Activated CD4-positive, alpha-beta T cell treated with anti-CD3 and anti-CD28 coated beads, Interleukin-2, amount 50 U/mL, for 16 hours (primary cell): ENCODE data around the gene CHMP3.
"Not testable (repeated sequence)": the region's sequence is repeated elsewhere in the genome, so short reads cannot be mapped to it uniquely, and the experiment has no call there.

Experiments
- DNase-seq: peaks from one replicate; pipeline ENCODE4 v3.0.0-alpha.2; 2020

The CHMP3 gene

DNA sequence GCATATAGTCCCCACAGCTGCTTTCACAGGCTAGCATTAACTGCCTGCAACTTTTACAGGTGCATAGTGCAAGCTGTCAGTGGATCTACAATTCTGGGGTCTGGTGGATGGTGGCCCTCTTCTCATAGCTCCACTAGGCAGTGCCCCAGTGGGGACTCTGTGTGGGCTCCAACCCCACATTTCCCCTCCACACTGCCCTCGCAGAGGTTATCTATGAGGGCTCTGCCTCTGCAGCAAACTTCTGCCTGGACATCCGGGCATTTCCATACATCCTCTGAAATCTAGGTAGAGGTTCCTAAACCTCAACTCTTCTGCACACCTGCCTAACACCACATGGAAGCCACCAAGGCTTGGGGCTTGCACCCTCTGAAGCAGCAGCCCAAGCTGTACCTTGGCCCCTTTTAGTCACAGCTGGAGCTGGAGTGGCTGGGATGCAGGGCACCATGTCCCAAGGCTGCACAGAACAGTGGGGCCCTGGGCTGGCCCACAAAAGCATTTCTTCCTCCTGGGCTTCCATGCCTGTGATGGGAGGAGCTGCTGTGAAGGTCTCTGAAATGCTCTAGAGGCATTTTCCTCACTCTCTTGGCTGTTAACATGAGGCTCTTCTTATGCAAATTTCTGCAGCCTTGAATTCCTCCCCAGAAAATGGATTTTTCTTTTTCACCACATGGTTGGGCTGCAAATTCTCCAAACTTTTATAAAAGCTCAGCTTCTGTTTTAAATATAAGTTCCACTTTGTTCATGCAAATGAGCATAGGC, 62.7 kb downstream of the CHMP3 start:
- DNase-seq = no peak

DNA sequence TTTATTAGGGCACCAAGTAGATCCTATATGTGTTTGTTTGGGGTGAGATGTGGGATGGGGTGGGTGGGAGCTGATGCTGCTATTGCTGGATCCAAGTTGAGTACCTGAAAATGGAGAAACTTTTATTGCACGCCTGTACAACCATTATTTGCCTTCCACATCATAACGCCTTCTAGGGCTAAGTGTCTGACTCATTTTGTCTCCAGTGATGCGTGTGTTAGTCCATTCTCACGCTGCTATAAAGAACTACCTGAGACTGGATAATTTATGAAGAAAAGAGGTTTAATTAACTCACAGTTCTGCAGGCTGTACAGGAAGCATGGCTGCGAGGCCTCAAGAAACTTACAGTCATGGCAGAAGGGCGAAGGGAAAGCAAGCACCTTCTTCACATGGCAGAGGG, 63.9 kb downstream of the CHMP3 start:
- DNase-seq = no peak

DNA sequence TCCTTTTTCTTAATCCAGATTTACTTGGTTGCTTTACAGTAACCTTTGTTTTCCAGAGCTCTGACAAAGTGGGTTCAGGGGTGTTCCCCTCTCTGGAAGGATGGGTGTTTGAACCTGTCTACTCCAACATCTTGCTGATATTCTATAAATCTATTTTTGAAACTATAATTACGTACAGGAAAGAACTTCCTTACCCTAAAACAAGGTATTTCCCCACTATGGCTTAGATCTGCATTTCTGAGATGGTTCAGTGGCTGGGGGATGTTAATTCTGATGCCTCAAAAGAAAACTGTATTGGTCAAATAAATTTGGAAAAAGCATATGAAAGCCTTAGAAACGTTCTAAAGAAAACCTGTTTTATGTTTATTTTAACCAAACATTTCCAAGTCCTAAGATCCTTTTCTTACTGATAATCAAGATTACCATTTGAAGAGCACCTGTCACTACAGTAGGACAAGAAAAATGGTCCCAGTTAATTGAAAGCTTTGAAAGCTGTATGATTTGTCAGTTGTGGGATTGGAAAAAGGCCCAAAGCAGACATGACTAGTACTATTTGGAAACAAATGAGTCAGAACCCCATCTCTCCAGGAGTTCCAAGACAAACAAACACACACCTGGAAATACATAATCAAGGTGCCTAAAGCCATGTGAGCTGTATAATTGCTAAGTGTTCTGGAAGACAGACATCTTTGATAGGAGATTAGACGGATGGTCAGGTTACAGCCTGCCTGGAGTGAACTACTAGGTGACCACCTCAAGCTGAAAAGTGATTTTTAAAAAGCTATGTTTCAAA, 64.6 kb downstream of the CHMP3 start:
- DNase-seq = no peak

DNA sequence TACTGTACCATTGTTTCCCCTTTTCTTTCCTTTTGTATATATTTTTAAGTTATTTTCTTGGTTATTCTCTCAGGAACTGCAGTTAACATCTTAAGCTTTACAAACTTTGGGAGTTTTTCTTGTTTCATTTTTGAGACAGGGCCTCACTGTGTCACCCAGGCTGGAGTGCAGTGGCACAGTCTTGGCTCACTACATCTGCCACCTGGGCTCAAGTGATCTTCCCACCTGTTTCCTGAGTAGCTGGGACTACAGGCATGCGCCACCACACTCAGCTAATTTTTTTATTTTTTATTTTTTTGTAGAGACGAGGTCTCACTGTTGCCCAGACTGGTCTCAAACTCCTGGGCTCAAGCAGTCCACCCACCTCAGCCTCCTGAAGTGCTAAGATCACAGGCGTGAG, 66.9 kb downstream of the CHMP3 start:
- DNase-seq = not testable (repeated sequence)

DNA sequence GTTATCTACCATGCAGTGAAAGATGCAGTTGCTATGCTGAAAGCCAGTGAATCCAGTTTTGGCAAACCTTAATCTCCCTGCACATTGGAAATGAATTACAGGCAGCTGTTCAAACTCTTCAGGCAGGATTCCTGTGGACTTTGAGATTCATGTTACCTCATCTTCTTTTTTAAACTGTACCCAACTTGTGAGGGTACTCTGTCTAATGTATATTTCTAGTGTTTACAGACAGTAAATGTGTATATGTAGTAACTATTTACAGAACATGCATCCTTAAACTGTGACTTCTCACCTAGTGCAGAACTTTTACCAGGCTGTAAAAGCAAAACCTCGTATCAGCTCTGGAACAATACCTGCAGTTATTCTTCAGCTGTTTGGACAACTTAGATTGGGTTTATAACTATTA, 71.2 kb downstream of the CHMP3 start:
- DNase-seq = no peak

DNA sequence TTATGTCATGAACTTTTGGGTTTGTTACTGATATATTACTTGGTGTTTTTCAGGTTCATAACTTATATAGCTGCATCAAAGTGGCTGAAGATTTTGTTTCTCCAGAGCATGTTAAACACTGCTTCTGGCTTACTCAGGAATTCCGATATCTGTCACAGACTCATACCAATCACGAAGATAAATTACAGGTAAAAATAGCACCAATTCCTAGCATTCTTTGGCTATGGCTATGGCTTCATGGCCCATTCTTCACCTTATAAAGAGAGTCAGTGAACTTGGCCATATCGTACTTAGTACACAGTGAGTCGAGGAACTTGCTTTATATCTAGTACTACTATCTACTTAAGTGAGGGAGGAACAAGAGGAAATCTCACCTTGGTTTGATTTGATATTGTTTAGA, 72.2 kb downstream of the CHMP3 start:
- DNase-seq = no peak

DNA sequence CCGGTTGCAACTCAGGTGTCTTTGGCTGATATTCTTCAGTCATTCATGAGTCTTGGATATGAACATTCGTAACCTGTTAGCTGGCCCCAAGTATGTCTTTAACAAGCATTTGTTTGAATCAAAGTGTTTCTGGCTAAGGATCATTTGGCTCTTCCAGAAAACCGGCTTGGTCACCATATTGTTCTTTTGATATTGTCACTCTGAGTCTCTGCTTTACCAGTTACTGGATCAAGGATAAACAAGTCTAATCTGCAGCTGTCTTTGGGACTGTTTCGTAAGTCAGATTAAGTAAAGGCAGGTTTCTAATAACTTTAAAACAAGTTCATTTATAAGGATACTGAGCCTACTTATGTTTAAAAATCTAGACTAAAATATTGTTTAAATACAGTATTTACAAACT, 73.0 kb downstream of the CHMP3 start:
- no peak for DNase-seq

DNA sequence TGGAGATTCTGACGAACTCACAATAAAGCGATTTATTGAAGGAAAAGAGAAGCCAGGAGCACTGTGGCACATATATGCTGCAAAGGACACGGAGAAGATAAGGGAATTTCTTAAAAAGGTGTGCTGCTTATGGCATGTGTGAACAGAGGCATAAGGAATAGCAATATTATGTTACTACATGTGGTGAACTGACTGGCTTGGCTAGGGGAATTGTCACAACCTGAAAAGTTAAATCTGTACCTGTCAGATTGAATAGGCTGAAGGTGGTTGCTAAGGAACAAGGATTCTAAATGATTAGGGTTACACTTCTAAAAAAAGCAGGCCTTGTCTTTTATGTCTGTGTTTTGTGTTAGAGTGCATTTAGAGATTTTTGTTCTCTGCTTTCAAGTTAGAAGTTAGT, 73.7 kb downstream of the CHMP3 start:
- no peak for DNase-seq

DNA sequence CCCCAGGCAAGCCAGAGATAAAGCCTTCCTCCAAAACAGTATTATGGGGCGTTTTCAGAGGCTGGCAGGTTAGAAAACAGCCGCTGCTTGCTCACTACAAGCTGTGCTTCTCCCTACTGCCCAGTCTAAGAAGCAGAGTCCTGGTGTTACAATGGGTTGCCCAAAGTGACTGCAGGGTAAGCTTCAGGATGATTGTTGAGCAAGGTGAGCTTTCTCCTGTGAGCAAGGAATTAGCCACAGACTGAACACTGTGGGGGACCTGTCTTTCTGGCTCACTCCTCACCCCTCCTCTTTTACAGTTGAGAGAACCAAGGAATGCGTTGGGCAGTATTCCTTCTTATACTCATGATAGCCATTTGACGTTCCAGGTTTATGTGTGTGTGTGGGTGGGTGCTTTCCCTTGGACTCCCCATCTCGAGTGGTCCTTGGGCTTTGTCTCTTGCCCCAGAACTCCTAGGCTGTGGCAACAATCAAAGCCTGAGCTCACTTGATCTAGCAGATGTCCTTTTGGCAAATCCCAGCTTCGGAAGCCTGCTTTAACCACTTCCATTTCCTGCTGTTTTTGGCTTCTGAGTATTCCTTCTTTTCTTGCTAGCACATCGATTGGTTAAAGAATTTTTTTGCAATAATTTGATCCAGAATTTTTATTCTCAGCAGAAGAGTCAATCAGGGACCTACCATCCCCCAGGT, 74.5 kb downstream of the CHMP3 start:
- DNase-seq = no peak

DNA sequence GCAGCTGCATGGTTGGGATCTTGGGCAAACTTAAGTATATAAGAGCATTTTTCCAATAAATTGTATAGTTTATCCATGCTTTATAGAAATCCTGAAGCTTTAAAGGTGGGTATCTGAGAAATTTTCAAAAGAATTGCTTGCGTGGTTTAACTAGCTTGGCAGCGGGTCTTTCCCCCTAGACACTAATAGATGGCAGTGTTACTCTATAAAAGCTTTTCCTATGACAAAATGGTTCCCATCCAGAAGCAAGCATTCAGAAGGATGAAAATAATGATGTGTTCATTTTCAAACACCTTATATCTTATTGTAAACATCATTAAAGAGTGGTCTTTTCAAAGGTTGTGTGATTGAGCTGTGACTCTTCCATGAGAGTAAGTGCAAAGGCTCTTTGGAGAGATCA, 76.2 kb downstream of the CHMP3 start:
- no peak for DNase-seq

DNA sequence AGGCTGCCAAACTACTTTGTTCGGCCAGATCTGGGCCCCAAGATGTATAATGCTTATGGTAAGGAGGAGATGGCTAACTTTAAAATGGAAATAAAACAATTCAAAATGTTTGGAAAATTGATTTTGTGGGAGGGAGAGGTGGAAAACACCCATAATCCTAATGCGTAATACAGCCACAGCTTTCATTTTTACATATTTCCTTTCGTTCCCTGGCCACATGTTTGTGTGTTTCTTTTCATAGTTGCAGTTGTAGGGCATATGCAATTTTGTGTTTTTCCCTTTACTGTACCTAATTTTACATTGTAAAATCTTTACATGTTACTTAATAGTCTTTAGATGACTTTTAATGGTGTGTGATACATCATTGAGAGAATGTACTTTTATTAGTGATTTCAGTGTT, 77.4 kb downstream of the CHMP3 start:
- no peak for DNase-seq

DNA sequence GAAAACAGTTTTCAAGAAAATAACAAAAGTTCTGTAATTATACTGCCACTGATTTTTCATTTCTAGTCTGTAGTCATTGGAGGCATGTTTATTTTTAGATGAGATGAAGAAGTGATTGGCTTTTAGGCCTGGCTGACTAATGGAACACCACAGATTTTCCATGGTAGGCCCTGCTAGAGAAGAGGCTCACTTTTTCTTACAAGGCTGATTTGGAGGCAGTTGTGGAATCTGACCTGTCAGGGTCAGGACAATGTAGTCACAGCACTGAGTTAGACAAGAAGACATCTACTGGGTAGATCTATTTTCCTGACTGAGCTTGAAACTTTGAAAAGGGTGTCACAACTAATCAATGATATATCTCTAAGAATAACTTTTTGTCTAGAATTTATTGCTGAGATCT, 78.1 kb downstream of the CHMP3 start:
- DNase-seq = no peak

DNA sequence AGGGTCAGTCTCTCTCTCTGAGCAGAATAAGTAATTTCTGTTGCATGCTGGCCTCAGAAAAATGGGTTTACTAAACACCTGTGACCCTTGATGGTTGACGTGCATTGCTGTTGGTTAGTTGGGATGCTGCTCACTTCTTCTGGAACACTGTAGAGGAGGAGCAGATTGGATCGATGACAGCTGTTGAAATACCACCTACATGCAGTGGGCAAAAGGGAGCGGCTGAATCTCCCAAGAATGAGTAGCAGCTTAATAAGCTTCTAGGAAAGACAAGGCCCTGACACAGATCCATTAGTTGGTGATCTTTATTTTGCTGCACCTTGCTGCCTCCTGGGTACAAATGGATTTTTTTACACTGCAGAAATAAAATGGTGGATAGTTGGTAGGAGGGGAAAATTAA, 78.9 kb downstream of the CHMP3 start:
- DNase-seq = no peak

DNA sequence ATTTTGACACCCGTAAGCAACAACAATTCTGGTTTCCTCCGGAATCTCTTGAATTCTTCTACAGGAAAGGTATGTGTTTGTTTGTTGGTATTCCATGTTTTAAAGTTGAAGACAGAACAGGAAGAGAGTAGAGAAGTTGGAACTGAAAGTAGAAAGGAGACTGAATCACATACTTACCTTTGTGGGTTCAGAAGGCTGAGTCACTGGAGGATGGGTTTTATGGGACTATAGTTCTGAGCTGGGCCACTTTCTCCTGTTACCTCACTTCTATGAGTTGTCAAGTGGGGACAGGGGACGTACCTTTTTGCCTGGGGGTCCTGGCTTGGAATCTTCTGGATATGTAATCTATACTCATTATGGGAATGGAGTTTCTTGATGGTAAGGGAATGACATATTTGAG, 81.2 kb downstream of the CHMP3 start:
- peak; percentile 21 for DNase-seq

DNA sequence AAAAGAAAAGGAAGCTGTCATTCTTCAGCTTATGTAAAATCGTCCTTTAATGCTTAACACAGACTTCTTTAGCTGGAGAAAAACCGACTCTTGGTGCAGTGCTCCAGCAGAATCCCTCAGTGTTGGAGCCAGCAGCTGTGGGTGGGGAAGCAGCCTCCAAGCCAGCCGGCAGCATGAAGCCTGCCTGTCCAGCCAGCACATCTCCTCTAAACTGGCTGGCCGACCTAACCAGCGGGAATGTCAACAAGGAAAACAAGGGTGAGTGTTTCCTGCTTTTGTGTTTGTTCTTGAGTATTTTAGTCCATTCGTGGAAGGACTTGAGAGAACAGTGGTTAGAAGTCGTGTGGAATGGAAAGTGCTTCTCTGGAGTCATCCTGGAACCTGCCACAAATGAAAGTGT, 83.1 kb downstream of the CHMP3 start:
- no peak for DNase-seq

DNA sequence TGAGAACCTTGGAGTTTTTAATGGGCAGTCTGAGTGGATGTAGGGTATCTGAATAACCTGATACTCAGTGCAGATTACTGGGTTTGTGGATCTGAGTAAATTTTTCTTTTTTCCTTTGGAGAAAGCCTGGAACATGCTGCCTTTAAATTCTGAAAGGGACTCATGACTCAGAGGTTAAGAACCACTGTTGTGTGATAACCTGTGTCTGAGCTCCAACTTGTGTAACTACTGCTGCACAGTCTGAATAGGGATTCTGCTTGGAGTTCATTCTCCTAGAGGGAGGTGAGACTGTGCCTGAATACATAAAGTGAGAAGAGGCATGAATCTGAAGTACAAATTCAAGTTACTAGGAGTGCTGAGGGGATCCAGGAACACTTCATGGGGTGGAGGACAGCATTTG, 85.9 kb downstream of the CHMP3 start:
- no peak for DNase-seq

DNA sequence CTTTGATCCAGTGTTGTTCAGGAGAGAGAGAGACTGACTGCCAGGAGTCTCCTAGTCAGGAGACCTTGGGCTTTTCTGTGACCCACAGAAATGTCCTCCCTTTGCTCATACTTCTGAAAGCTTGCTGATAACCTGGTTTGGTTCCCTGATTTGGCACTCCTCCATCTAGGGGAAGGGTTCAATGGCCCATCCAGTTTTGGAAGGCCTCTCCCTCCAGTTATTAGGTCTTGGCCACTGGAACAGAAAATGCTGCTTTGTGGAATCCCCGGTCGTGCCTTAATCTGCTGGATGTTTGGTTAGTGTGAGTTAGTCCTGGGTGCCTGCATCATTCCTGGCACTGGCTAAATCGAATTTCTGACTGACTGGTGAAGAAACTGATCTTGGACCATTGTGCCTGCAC, 86.3 kb downstream of the CHMP3 start:
- no peak for DNase-seq

DNA sequence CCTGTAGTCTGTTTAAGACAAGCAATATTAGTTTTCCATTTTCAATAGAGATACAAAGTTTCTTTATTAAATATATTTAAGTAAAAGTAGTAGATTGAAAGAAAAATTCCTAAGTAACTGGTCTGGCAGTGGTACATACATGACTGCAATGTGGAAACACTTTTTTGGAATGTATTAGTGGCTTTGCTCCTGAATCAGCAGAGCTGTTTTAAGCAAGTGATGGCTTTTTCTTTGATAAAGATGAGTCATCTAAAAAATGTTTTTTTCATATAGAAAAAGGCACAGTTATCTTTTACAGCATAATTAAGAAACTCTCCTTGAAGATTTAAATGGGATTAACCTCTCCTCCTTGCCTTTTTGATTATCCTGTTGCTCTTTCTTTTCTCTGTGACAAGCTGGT, 87.2 kb downstream of the CHMP3 start:
- no peak for DNase-seq

DNA sequence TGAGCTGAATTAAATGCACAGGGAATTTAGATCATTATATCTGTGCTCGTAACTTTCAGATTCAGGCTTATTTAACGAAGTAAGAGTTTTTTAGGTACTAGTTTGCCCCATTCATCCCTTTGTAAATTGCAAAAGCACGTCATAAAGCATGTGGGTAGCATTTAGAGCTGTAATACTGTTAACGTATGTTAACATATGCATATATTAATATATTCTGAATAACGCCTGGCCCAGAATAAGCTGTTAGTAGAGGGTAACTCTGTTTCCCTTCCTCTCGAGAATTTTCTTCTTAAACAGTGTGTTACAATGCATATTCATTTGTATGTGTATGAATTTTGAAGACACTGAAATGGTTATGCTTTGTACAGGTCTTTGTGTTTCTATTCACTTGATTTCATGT, 91.6 kb downstream of the CHMP3 start:
- no peak for DNase-seq

DNA sequence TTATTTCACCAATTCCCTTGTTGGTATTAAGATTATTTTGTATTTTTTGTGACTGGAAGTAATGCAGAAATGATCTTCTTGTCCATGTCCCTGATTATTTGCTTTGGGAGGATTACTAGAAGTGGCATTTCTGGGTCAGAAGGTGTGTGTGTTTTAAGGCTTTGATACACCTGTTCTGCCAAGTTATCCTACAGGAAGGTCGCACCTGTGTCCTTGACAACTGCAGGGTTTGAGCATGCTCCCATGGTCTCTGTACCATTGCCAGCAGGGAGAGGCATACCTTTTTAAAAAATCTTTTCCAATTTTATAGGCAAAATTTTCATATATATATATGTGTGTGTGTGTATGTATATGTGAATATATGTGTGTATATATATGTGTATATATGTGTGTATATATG, 92.4 kb downstream of the CHMP3 start:
- no peak for DNase-seq

DNA sequence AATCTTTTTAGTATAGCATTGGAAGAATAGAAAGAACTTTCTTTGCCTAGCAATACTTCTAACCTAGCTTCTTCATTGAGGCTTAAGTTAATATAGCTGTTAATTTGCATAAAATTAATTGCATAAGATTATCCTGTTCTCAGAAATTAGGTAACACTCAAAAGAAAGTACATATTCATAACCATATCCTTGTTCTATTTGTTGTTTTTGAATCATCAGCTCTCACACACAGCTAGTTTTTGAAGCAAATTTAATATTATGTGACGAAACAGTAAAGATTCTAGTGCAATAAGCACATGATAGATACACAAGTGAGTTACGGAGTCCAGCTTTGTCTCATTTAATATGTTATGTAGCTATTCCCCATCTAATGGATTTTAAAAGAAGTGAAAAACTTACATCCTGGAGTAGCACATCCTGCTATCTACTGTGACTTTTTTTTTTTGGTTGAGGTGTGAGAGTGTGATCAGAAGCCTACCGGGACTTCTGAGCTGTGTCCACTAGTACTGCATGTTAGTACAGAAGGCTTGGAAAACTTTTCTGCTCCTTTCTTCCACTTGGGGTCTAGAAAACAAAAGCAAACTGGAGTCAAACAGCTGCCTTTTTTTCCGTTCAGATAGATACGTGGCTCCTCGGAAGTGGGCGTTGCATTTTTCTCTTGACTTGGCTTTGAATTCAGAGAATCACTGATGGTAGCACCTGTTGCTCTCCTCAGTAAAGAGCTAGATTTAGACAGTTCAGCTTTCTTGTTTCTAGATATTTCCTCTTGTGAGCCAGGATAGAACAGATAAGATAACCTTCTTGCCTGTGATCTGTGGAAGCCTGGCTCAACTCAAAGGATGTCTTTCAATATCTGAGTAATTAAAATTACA, 94.8 kb downstream of the CHMP3 start:
- DNase-seq = peak; percentile 41

DNA sequence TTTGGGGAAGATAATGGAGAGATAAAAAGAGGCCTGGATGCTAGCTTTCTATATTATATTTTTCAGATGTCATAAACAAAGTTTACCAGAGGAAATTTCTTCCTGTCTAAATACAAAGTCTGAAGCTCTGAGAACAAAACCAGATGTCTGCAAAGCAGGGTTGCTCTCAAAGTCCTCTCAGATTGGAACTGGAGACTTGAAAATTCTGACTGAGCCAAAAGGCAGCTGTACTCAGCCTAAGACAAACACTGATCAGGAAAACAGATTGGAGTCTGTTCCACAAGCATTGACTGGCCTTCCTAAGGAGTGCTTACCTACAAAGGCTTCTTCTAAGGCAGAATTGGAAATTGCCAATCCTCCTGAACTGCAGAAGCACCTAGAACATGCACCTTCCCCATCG, 96.9 kb downstream of the CHMP3 start:
- DNase-seq = no peak

DNA sequence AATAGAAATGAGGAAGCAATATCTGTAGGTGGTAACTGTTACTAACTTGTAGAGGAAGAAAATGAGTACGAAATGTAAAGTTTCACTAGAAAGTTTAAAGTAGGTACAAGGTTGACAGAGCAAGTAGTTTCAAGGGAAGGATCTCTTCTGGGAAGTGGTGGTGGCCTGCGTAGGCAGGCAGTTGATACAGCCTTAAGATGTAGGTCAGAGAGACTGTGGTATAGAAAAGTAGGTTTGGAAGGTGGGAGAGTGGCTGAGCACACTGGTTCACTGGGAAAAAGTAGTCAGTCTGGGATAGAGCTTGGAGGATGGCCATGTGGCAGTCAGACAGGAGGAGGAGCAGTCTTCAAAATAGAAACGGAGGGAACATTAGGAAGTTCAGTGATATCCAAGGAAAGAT, 98.6 kb downstream of the CHMP3 start:
- no peak for DNase-seq
